A549 treated with RU486 at 1 μM for 4 hours (cell line): ENCODE results near the gene CACNA1H. TPM values are rescaled to one million over a fixed set of nuclear protein-coding genes. Genes with fewer than 3 reads are reported as not detected.

Experiments
- total RNA-seq: library from RNA; stranded (reverse); fragments of 200-300 nt; extraction: Qiagen RNA extraction; gene quantifications from 5 replicates; pipeline ENCODE4 v1.2.3, GENCODE V29; 2022; ENCODE audit warnings: low read depth

Gene CACNA1H
- 7.0 to 13.9 TPM (median 11.7 TPM) in 5 replicates for total RNA-seq

GRCh38 chr16:1152651-1153259 lies at the start of gene CACNA1H:
TSS of gene CACNA1H (plus strand) at chr16:1153106. CDS start at chr16:1153738, 632 bp downstream.

GRCh38 chr16:1225051-1225451 lies 72.1 kb downstream of the CACNA1H start, which contains the start of gene TPSG1:
TSS of gene TPSG1 (minus strand) at chr16:1225268. CDS start at chr16:1225252, 16 bp downstream.

GRCh38 chr16:1230084-1230470 lies 77.2 kb downstream of the CACNA1H start, which contains the start of gene TPSB2:
TSS of gene TPSB2 (minus strand) at chr16:1230184. CDS start at chr16:1229951, 233 bp downstream.

DNA sequence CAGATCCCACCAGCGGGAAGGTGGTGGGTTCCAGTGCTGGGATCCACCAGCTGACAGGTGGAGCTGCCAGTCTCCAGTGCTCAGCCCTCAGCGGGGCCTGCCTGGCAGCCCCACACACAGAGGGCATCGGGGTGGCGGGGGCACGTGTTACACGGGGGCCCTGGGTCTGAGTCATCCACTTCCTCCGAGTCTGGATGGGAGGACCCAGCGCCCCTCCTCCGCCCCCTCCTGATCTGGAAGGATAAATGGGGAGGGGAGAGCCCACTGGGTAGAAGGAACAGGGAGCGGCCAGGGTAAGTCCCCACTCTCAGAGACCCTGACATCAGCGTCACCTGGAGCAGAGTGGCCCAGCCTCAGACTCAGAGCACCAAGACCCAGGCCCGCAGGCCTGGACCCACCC lies 87.5 kb downstream of the CACNA1H start, which contains the start of gene TPSAB1:
TPSAB1 (plus strand) TSS at position 270 of the 400 bp plus-strand sequence. CDS start 234 bp downstream, outside the sequence.

GRCh38 chr16:1255276-1256122 lies 102.6 kb downstream of the CACNA1H start, which contains the start of gene TPSD1:
TSS of gene TPSD1 (plus strand) at chr16:1256069. CDS start at chr16:1256281, 212 bp downstream.

Other genes with a start within 250 kb of the CACNA1H start
- gene LMF1, start 182.1 kb upstream of the CACNA1H start, total RNA-seq: 8.0 to 11.2 TPM (median 8.8 TPM) in 5 replicates
- gene SOX8, start 171.3 kb upstream of the CACNA1H start, total RNA-seq: 1.5 to 2.6 TPM (median 1.8 TPM) in 5 replicates
- 0.20 to 0.33 TPM (median 0.25 TPM) in 5 replicates for gene SSTR5, start 80.4 kb upstream of the CACNA1H start, total RNA-seq
- not detected in 5 replicates for gene C1QTNF8, start 56.9 kb upstream of the CACNA1H start, total RNA-seq
- gene TPSG1, start 72.2 kb downstream of the CACNA1H start, total RNA-seq: 0.14 TPM in 1 of 5 replicates, not detected in the others
- not detected in 5 replicates for gene TPSB2, start 77.1 kb downstream of the CACNA1H start, total RNA-seq
- gene TPSAB1, start 87.6 kb downstream of the CACNA1H start, total RNA-seq: 0.21 TPM in 1 of 5 replicates, not detected in the others
- gene TPSD1, start 103.0 kb downstream of the CACNA1H start, total RNA-seq: not detected in 5 replicates
- gene UBE2I, start 156.5 kb downstream of the CACNA1H start, total RNA-seq: 162 to 245 TPM (median 176 TPM) in 5 replicates
- 0.90 to 1.2 TPM (median 0.99 TPM) in 5 replicates for gene BAIAP3, start 180.5 kb downstream of the CACNA1H start, total RNA-seq
- gene TSR3, start 198.8 kb downstream of the CACNA1H start, total RNA-seq: 56.5 to 98.9 TPM (median 94.1 TPM) in 5 replicates
- 22.0 to 35.1 TPM (median 34.2 TPM) in 5 replicates for gene GNPTG, start 198.8 kb downstream of the CACNA1H start, total RNA-seq